Thyroid gland (tissue), 4 donors: ENCODE data around the gene PSD. TPM values are rescaled to one million over a fixed set of nuclear protein-coding genes. Genes with fewer than 3 reads are reported as not detected.

Source experiments
- DNase-seq, 2 donors: peaks; one replicate each; pipeline ENCODE4 v3.0.0-alpha.2; 2019
- H3K27ac ChIP-seq, 3 donors: fragments of 200-600 bp; sonication (generic); 1 replicate in 2 of 3; 2 replicates in 1 of 3; pipeline ENCODE4 v1.5.1; 2016 to 2019; ENCODE audit warnings: mild to moderate bottlenecking in 1 of 3, moderate library complexity in 1 of 3
- H3K27me3 ChIP-seq: fragments of 200-600 bp; sonication (generic); one replicate; pipeline ENCODE4 v1.5.1; 2019
- H3K36me3 ChIP-seq, 2 donors: fragments of 200-600 bp; sonication (generic); one replicate each; pipeline ENCODE4 v1.5.1; 2016 to 2019
- H3K4me1 ChIP-seq, 2 donors: fragments of 200-600 bp; sonication (generic); one replicate each; pipeline ENCODE4 v1.5.1; 2017 to 2019
- H3K4me3 ChIP-seq, 3 donors: fragments of 200-600 bp; sonication (generic); replicated peaks in 1 of 3; 1 replicate in 2 of 3; 2 replicates in 1 of 3; pipeline ENCODE4 v1.5.1; 2016; ENCODE audit warnings: mild to moderate bottlenecking in 1 of 3
- H3K9me3 ChIP-seq: fragments of 200-600 bp; sonication (generic); one replicate; pipeline ENCODE4 v1.5.1; 2017
- CTCF ChIP-seq, 6 experiments: fragments of 200-600 bp in 3 of 6; fragments of 450-650 bp in 3 of 6; sonication (generic) in 3 of 6; IDR thresholded peaks; one replicate each; pipeline ENCODE4 v1.5.1; 2016 to 2019; ENCODE audit warnings: antibody characterized with exemption in 6 of 6, mild to moderate bottlenecking in 2 of 6, inconsistent platforms in 1 of 6, moderate library complexity in 1 of 6
- POLR2A ChIP-seq, 2 donors: fragments of 450-650 bp; IDR thresholded peaks; one replicate each; pipeline ENCODE4 v1.6.1; 2017; ENCODE audit warnings: antibody characterized with exemption in 2 of 2, mild to moderate bottlenecking in 2 of 2, moderate library complexity in 1 of 2
- WGBS, 2 donors: methylation state at CpG; one replicate each; pipeline ENCODE4 v1.1.5; 2017; 5-methylcytosine and 5-hydroxymethylcytosine counted together
- intact Hi-C: fragments of 100-400 bp; cut with DNase I; formaldehyde crosslinking; loops from one replicate; pipeline ENCODE4 v1.15.1; 2023
- total RNA-seq, 4 donors: library from RNA; depleted of rRNA; stranded (reverse); fragments of >200 nt; gene quantifications; one replicate each; pipeline ENCODE4 v1.2.3, GENCODE V29; 2016

PSD gene
- total RNA-seq, 4 donors from 2014 or later, result 0.24 to 1.1 (median 0.49) TPM

DNA sequence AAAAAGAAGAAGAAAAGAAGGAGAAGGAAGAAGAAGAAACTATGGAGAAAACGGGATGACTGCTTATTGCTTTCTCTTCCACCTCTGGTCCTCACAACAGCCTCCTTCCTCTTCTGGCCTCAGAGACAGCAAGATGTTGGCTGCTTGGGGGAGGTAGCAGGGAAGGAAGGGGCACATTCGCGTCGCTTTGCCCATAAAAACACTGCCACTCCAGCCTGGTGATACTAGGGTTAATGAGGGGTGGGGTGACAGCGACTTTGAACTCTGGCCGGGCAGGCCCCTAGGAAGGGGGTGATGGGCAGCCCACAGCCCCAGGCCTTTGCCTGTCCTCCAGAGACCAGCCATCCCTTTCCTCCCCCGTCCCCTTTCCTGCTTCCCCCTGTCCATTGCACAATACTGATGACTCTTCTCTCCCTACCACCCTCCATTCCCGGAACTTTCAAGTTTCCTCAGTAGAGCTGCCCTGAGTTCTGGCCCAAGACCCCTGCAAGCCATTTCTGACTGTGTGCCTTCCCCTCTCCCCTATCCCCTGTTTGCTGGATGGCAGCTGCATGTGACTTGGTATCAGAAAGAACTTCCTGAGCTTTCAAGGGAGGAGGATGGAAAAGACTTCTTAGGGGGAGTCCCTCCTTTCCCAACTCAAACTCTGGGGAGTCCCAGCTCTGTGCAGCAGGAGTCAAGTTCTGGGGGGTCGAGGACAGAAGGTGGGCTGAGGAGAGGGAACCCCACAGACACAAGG, 16.0 kb upstream of the PSD start:
- no peaks in the 10 kb centered on the region for H3K36me3 ChIP-seq
- no peaks in the 10 kb centered on the region for H3K9me3 ChIP-seq
- H3K27ac ChIP-seq, result no peak overlapping the region
- no peaks in the 10 kb centered on the region for H3K27me3 ChIP-seq
- DNase-seq, result no peak
- WGBS, 2 donors, result 35 to 41% methylated on average over 9 of the region's 9 CpGs
- TF ChIP-seq POLR2A (IDR thresholded peaks at IDR 0.05), result no peak
- H3K4me1 ChIP-seq, result peaks cover 7 to 15% of the 10 kb centered on the region in 2 donors
- intact Hi-C loops, result no loop called here
- H3K4me3 ChIP-seq, result no peak overlapping the region

GRCh38 chr10:102433619-102434046, 15.0 kb upstream of the PSD start:
- Histone ChIP-seq H3K36me3 (no peaks in the 10 kb centered on the region), H3K4me1 (peaks cover 7 to 15% of the 10 kb centered on the region in 2 donors), H3K4me3 (no peak overlapping the region), H3K9me3 (no peaks in the 10 kb centered on the region), H3K27me3 (no peaks in the 10 kb centered on the region), H3K27ac (no peak overlapping the region)
- 71 to 80% methylated on average over 3 to 5 of the region's 5 CpGs for WGBS, 2 donors
- intact Hi-C loops, result no loop called here
- DNase-seq, result no peak
- TF ChIP-seq POLR2A (IDR thresholded peaks at IDR 0.05) (no peak), CTCF (IDR thresholded peaks at IDR 0.05) (no peak)

DNA sequence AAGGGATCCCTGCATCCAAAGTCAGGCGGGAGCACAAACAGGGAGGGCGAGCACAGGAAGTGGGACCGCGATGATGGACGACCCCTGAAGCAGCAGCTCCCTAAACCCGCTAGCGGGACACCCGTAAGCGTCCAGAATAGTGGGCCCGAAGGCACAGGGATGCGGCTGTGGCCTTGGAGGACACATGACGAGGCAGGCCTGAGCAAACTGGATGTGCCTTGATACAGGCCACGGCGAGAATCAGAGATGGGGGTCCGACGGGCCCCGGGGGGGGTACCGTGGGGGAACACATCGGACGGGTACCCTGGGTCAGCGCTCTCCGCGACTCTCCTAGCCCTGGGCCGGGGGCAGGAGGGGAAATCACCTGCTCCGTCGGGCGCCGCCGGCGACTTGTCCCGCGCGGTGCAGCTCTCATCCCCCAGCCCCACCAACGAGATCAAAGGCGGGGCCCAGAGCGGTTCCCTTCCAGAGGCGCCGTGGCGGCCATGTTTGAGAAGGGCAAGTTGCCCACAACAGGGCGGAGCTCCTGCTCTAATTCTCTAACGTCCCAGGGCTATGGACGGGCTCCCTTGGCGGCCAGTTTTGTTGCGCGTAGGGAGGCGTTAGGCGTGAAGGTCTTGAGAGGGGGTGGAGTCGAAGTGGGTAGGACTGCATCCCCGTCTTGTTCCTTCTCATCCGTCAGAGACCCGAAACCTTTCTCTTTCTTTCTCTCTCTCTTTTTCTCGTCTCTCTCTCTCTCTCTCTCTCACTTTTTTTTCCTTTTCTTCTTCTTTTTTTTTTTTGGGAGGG, 13.8 kb upstream of the PSD start, which contains the start of gene CUEDC2:
CUEDC2 (minus strand) TSS at position 413 of the 789 bp plus-strand sequence. CDS start 7,386 bp downstream, outside the sequence.
- Histone ChIP-seq H3K27me3 (no peaks in the 10 kb centered on the region), H3K9me3 (no peaks in the 10 kb centered on the region), H3K27ac (peak within 1 kb of the TSS; percentile 51 to 79 (median 74)), H3K4me3 (peak within 1 kb of the TSS; percentile 75 to 97 (median 90)), H3K4me1 (peaks cover 7 to 15% of the 10 kb centered on the region in 2 donors), H3K36me3 (no peaks in the 10 kb centered on the region)
- no peak for TF ChIP-seq CTCF (IDR thresholded peaks at IDR 0.05)
- TF ChIP-seq POLR2A (IDR thresholded peaks at IDR 0.05), result peak in 1 of 2 donors; percentile 45
- WGBS, 2 donors, result 0 to 1% methylated on average over 15 to 27 of the region's 52 CpGs
- intact Hi-C loops, result no loop called here
- DNase-seq, result peak; percentile 96 to 97

DNA sequence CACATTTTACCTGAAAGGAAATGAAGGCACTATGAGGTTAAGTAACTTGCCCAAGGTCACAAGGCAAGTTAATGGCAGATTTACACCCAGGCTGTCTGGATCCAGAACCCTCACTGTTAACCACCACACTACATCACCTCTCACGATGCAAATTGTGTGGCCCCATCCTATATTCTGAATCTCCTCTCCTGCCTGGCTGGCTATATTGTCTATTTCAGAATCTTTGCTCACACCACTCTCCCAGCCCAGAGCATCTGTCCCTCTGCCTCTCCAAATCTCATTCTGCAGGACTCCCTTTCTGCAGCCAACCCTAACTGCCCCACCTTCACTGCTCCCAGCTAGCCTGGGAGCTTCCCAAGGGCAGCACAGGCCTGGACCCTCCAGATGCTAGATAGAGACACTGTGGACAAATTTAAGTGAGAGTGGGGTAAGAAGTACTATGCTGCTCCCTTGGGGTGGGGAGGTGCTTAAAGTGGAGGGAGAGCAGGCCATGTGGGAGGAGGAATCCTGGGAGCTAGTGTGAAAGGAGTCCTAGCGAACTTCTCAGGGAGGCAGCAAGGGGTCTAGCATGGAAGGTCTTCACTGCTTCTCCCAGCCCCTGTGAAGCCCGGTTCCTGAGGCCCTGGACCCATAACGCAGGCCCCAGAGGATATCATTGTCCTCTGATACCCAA, 13.0 kb upstream of the PSD start:
- no peaks in the 10 kb centered on the region for H3K9me3 ChIP-seq
- no peak for TF ChIP-seq CTCF (IDR thresholded peaks at IDR 0.05)
- TF ChIP-seq POLR2A (IDR thresholded peaks at IDR 0.05), result no peak
- H3K27ac ChIP-seq, result peak overlapping the region in 2 of 3 donors; percentile 74 to 79
- no peaks in the 10 kb centered on the region for H3K36me3 ChIP-seq
- H3K4me3 ChIP-seq, result peak overlapping the region; percentile 75 to 97 (median 90)
- peaks cover 7 to 15% of the 10 kb centered on the region in 2 donors for H3K4me1 ChIP-seq
- intact Hi-C loops, result no loop called here
- no peaks in the 10 kb centered on the region for H3K27me3 ChIP-seq
- 21 to 24% methylated on average over 4 of the region's 4 CpGs for WGBS, 2 donors
- DNase-seq, result no peak

- no peaks in the 10 kb centered on the region for H3K9me3 ChIP-seq
- no peak for DNase-seq
- H3K27me3 ChIP-seq, result no peaks in the 10 kb centered on the region
- no peak overlapping the region for H3K4me3 ChIP-seq
- no peaks in the 10 kb centered on the region for H3K36me3 ChIP-seq
- H3K4me1 ChIP-seq, result peaks cover 7 to 14% of the 10 kb centered on the region in 2 donors
- intact Hi-C loops, result loop anchor here (10.0 kb wide), 1 partner anchor 155 kb away; no protein-coding TSS in a partner anchor
- no peak overlapping the region for H3K27ac ChIP-seq
- TF ChIP-seq POLR2A (IDR thresholded peaks at IDR 0.05), result no peak
- no peak for TF ChIP-seq CTCF (IDR thresholded peaks at IDR 0.05)
- WGBS, 2 donors, result 86 to 90% methylated on average over 7 to 8 of the region's 8 CpGs
Observed at GRCh38 chr10:102429468-102429867, 10.9 kb upstream of the PSD start.
